Adrenal gland (tissue), 19 donors: ENCODE data around the gene PAOX. TPM values are rescaled to one million over a fixed set of nuclear protein-coding genes. Genes with fewer than 3 reads are reported as not detected.

Source experiments
- DNase-seq, 7 donors: peaks; one replicate each; pipeline ENCODE4 v3.0.0-alpha.2; 2019 to 2020
- H3K27ac ChIP-seq, 5 donors: fragments of 200-600 bp; sonication (generic) in 4 of 5; 1 replicate in 3 of 5; 2 replicates in 2 of 5; pipeline versions ENCODE4 v1.5.1 to v1.8.0; 2016 to 2020; ENCODE audit warnings: mild to moderate bottlenecking in 1 of 5
- H3K27me3 ChIP-seq: fragments of 200-600 bp; 2 replicates; pipeline ENCODE4 v1.8.0; 2021
- H3K36me3 ChIP-seq, 2 donors: fragments of 200-600 bp; replicated peaks in 1 of 2; 1 replicate in 1 of 2; 2 replicates in 1 of 2; pipeline versions ENCODE4 v1.5.1 to v1.8.0; 2018 to 2022
- H3K4me1 ChIP-seq, 2 donors: fragments of 200-600 bp; replicated peaks in 1 of 2; 1 replicate in 1 of 2; 2 replicates in 1 of 2; pipeline versions ENCODE4 v1.5.1 to v1.8.0; 2018 to 2021
- H3K4me3 ChIP-seq, 4 donors: fragments of 200-600 bp; sonication (generic) in 3 of 4; one replicate each; pipeline ENCODE4 v1.5.1; 2016 to 2018
- H3K9me3 ChIP-seq, 3 donors: fragments of 200-600 bp; sonication (generic) in 1 of 3; replicated peaks in 1 of 3; 1 replicate in 2 of 3; 2 replicates in 1 of 3; pipeline versions ENCODE4 v1.5.1 to v1.8.0; 2016 to 2021
- CTCF ChIP-seq, 6 experiments: fragments of 450-650 bp in 4 of 6; fragments of 200-600 bp in 2 of 6; sonication (generic) in 1 of 6; IDR thresholded peaks; 1 replicate in 5 of 6; 2 replicates in 1 of 6; pipeline versions ENCODE4 v1.5.1 to v1.8.0; 2016 to 2021; ENCODE audit warnings: antibody characterized with exemption in 6 of 6, mild to moderate bottlenecking in 2 of 6, moderate library complexity in 1 of 6
- POLR2A ChIP-seq, 2 donors: fragments of 450-650 bp; IDR thresholded peaks; one replicate each; pipeline ENCODE4 v1.6.1; 2017; ENCODE audit warnings: antibody characterized with exemption in 2 of 2, mild to moderate bottlenecking in 2 of 2, moderate library complexity in 1 of 2
- WGBS, 4 donors: extraction: QIAGEN DNeasy Blood & Tissue Kit in 2 of 4; methylation state at CpG; one replicate each; pipeline versions ENCODE4 v1.1.5 to v1.1.7; 2013 to 2017; 5-methylcytosine and 5-hydroxymethylcytosine counted together
- intact Hi-C, 2 donors: fragments of 100-400 bp; cut with DNase I; formaldehyde crosslinking; loops; one replicate each; pipeline versions ENCODE4 v1.14.1 to v1.15.0; 2022 to 2023
- long read RNA-seq, 10 donors: library from polyadenylated mRNA in 3 of 10; unstranded in 2 of 10; stranded (forward) in 1 of 10; transcript quantifications; one replicate each; pipeline ENCODE4 v2.0.0 and lab custom pipeline, GENCODE V29; 2021 to 2026
- polyA plus RNA-seq, 3 donors: library from polyadenylated mRNA; stranded (reverse); fragments of 200-250 nt in 2 of 3; fragments of 350-450 nt in 1 of 3; fragmentation: Illumina TruSeq in 1 of 3; extraction: RNeasy Lipid Tissue Mini Kit (QIAGEN cat#74804) in 1 of 3; gene quantifications; one replicate each; pipeline ENCODE4 v1.2.3, GENCODE V29; 2013 to 2014
- total RNA-seq, 9 donors: library from RNA; depleted of rRNA in 4 of 9; stranded (reverse); fragments of >200 nt in 4 of 9; fragments of 120-200 nt in 1 of 9; fragmentation: NEBNext Ultra II Directional in 1 of 9; extraction: Animal tissue kit (Norgen Biotek cat#: 25700) in 1 of 9; gene quantifications; one replicate each; pipeline versions ENCODE4 v1.1.0 to v1.2.4, GENCODE V29; 2013 to 2023
- donor health status: healthy with polysubstance abuse.
- donor health status: Bipolar disorder and iron deficiency.
- donor health status: DM: yes; HTN: yes; CAD: no.
- donor health status: DM: no; HTN: no; CAD: no.
- donor health status: DM: no; HTN: no; CAD: no.
- donor health status: DM: yes; HTN: yes; CAD: no.

The PAOX gene
- total RNA-seq (10 to 100 TPM in 3 of 9 donors, 1 to 10 TPM in 6; 2.3 to 34.4 (median 7.1) TPM), polyA plus RNA-seq (10 to 100 TPM in 1 of 3 donors, 1 to 10 TPM in 2; 1.0 to 10.6 (median 5.5) TPM)
- long read RNA-seq, donor 1, partial matches to known transcripts, result 0 of 1 reads
- long read RNA-seq, donor 1, other reads (novel, unspliced or antisense), result 0 of 1 reads
- long read RNA-seq, donor 2, result 0 reads
- long read RNA-seq, donor 3, result 0 reads
- long read RNA-seq, donor 4, result 0 reads
- long read RNA-seq, donor 5, transcript PAOX-201 (7 exons, 1,858 nt), result major isoform, 16 of 25 reads
- long read RNA-seq, donor 5, partial matches to known transcripts, result 4 of 25 reads
- long read RNA-seq, donor 5, other reads (novel, unspliced or antisense), result 3 of 25 reads
- long read RNA-seq, donor 6, result 0 reads
- long read RNA-seq, donor 7, result 0 reads
- long read RNA-seq, donor 8, result 0 reads
- long read RNA-seq, donor 9, result 0 reads
- long read RNA-seq, donor 10, result 0 reads

GRCh38 chr10:133379152-133379800 is at the start of gene PAOX:
Gene PAOX (plus strand): TSS chr10:133379262. CDS start chr10:133379317, 55 bp downstream.
- H3K36me3 ChIP-seq, result peaks cover 0 to 4% of the 10 kb centered on the region in 2 donors
- no peaks in the 10 kb centered on the region for H3K9me3 ChIP-seq
- DNase-seq, result peak; percentile 74 to 82 (median 77)
- intact Hi-C loops, result no loop called here
- no peaks in the 10 kb centered on the region for H3K27me3 ChIP-seq
- TF ChIP-seq CTCF (IDR thresholded peaks at IDR 0.05), result no peak
- peak; percentile 35 to 41 for TF ChIP-seq POLR2A (IDR thresholded peaks at IDR 0.05)
- H3K4me1 ChIP-seq, result peaks cover 9 to 14% of the 10 kb centered on the region in 2 donors
- peak within 1 kb of the TSS in 4 of 5 donors; percentile 15 to 82 (median 56) for H3K27ac ChIP-seq
- peak within 1 kb of the TSS in 3 of 4 donors; percentile 18 to 91 (median 58) for H3K4me3 ChIP-seq
- WGBS, 4 donors, result 4 to 5% methylated on average over 47 to 65 of the region's 78 CpGs; no CpG with 5 or more reads in 2 of the 4 donors

DNA sequence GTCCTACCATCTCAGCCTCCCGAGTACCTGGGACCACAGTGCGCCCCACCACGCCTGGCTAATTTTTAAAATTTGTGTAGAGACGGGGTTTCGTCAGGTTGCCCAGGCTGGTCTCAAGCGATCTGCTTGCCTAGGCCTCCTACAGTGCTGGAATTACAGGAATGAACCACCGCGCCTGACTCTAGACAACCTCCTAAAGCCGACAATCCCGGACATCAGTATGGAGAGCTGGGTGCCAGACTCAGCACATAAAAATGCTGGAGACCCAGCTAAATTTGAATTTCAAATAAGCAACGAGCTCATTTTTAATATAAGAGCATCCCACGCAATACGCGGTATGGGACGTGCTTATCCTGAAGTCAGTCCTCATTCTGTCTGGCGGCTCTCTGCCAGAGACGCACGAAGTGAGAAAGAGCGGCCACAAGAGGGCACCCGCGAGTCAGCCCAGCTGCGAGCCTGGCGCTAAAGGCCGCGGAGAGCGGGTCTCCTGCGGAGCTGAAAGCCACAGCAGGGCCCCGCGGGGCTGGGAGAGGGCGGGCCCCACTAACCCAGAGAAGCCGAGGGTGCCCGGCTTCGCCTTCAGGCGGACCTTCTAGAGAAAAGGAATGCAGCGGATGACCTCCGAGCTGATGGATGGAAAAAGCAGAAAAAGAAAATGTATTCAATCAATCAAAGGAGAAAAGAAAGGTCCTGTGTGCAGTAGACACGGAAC is 49.4 kb upstream of the PAOX start:
- Histone ChIP-seq H3K27ac (no peak overlapping the region), H3K4me1 (peaks cover 0 to 21% of the 10 kb centered on the region in 2 donors), H3K36me3 (no peaks in the 10 kb centered on the region), H3K27me3 (peaks cover 42% of the 10 kb centered on the region), H3K9me3 (no peaks in the 10 kb centered on the region), H3K4me3 (peak overlapping the region in 1 of 4 donors; percentile 23)
- DNase-seq, result peak; percentile 74 to 92 (median 86)
- intact Hi-C loops, result no loop called here
- peak; percentile 72 to 97 (median 84) for TF ChIP-seq CTCF (IDR thresholded peaks at IDR 0.05)
- TF ChIP-seq POLR2A (IDR thresholded peaks at IDR 0.05), result no peak
- 7 to 9% (median 9%) methylated on average over 24 to 37 of the region's 37 CpGs for WGBS, 4 donors

DNA sequence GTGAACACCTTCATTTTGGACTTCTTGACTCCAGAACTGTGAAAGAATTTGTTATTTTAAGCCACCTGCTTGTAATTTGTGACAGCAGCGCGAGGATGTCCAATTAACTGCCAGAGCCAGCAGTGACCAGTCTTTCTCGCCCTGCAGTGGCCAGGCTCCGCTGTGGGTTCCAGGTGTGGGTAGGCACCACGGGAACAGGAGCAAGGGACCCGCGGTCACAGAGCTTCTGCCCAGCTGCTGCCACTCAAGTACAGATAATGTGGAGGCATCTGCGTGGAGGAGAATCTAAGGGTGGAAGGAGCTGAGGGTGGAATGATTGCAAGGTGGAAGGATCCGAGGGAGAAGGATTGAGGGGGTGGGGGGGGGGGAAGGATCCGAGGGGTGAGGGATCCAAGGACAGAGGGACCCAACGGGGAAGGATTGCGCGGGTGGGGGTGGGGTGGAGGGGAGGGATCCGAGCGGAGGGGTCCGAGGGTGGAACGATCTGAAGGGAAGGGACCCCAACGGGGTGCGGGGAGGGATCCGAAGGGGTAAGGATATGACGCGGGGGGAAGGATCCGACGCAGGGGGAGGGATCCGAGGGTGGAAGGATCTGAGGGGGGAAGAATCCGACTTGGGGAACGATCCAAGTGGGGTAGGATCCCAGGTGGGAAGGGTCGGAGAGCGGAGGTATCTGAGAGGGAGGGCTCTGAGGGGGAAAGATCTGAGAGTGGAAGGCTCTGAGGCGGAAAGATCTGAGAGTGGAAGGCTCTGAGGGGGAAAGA is 45.9 kb upstream of the PAOX start:
- H3K9me3 ChIP-seq, result no peaks in the 10 kb centered on the region
- H3K4me3 ChIP-seq, result no peak overlapping the region
- intact Hi-C loops, result no loop called here
- no peak for DNase-seq
- peaks cover 30% of the 10 kb centered on the region for H3K27me3 ChIP-seq
- no peaks in the 10 kb centered on the region for H3K36me3 ChIP-seq
- peaks cover 9 to 19% of the 10 kb centered on the region in 2 donors for H3K4me1 ChIP-seq
- WGBS, 4 donors, result 77 to 81% (median 79%) methylated on average over 27 to 30 of the region's 30 CpGs
- no peak for TF ChIP-seq POLR2A (IDR thresholded peaks at IDR 0.05)
- TF ChIP-seq CTCF (IDR thresholded peaks at IDR 0.05), result no peak
- H3K27ac ChIP-seq, result no peak overlapping the region
